ENCODE measurements around the gene TCF7L1. TPM values are rescaled to one million over a fixed set of nuclear protein-coding genes. Genes with fewer than 3 reads are reported as not detected.
A peak's percentile ranks its signal among the peaks of the same experiment; 100 is the strongest.

Gene TCF7L1
- total and polyA plus RNA-seq, 12 donors: 4.5 to 10.9 (median 6.3) TPM

- Histone ChIP-seq H3K9me3 (no peaks in the 10 kb centered on the region), H3K4me1 (peaks cover 19 to 95% (median 65%) of the 10 kb centered on the region in 9 donors), H3K36me3 (no peaks in the 10 kb centered on the region), H3K27ac (peak overlapping the region in 2 of 10 donors; percentile 73 to 85), H3K27me3 (no peaks in the 10 kb centered on the region), H3K4me3 (no peak overlapping the region)
- ATAC-seq (no peak), DNase-seq (no peak)
- TF ChIP-seq CTCF (IDR thresholded peaks at IDR 0.05): no peak
- intact Hi-C loops (cut with DNase I): loop anchor here in 1 of 10 donors (5.0 kb wide), 1 partner anchor 40 kb away; no protein-coding TSS in a partner anchor
- 83 to 90% methylated on average over 8 of the region's 8 CpGs for WGBS, 2 donors
Observed at GRCh38 chr2:85247610-85248009, 114.4 kb downstream of the TCF7L1 start.

GRCh38 chr2:85248773-85249509, 115.7 kb downstream of the TCF7L1 start:
- intact Hi-C loops (cut with DNase I): loop anchor here in 1 of 10 donors (5.0 kb wide), 1 partner anchor 38 kb away; no protein-coding TSS in a partner anchor
- Histone ChIP-seq H3K9me3 (no peaks in the 10 kb centered on the region), H3K27me3 (no peaks in the 10 kb centered on the region), H3K27ac (peak overlapping the region; percentile 27 to 85 (median 69)), H3K4me3 (peak overlapping the region in 2 of 10 donors; percentile 1 to 2), H3K36me3 (no peaks in the 10 kb centered on the region), H3K4me1 (peaks cover 19 to 88% (median 59%) of the 10 kb centered on the region in 9 donors)
- TF ChIP-seq CTCF (IDR thresholded peaks at IDR 0.05): no peak
- WGBS, 2 donors: 37 to 42% methylated on average over 7 of the region's 7 CpGs
- ATAC-seq: peak; percentile 53 to 76 (median 64)
- DNase-seq: peak in 1 of 2 donors; percentile 47

GRCh38 chr2:85250045-85250444, 116.9 kb downstream of the TCF7L1 start:
- TF ChIP-seq CTCF (IDR thresholded peaks at IDR 0.05): no peak
- Histone ChIP-seq H3K9me3 (no peaks in the 10 kb centered on the region), H3K36me3 (no peaks in the 10 kb centered on the region), H3K27me3 (no peaks in the 10 kb centered on the region), H3K4me3 (no peak overlapping the region), H3K27ac (peak overlapping the region in 6 of 10 donors; percentile 52 to 85 (median 72)), H3K4me1 (peaks cover 24 to 88% (median 62%) of the 10 kb centered on the region in 9 donors)
- 66 to 78% methylated on average over 2 of the region's 2 CpGs for WGBS, 2 donors
- ATAC-seq: peak in 3 of 8 donors; percentile 13 to 54 (median 31)
- DNase-seq: no peak
- intact Hi-C loops (cut with DNase I): no loop called here

- intact Hi-C loops (cut with DNase I): no loop called here
- H3K9me3 ChIP-seq: no peaks in the 10 kb centered on the region
- TF ChIP-seq CTCF (IDR thresholded peaks at IDR 0.05): no peak
- H3K4me1 ChIP-seq: peaks cover 32 to 92% (median 67%) of the 10 kb centered on the region in 9 donors
- H3K27ac ChIP-seq: no peak overlapping the region
- 71 to 76% methylated on average over 3 of the region's 3 CpGs for WGBS, 2 donors
- no peaks in the 10 kb centered on the region for H3K27me3 ChIP-seq
- ATAC-seq (no peak), DNase-seq (no peak)
- no peak overlapping the region for H3K4me3 ChIP-seq
- H3K36me3 ChIP-seq: no peaks in the 10 kb centered on the region
Observed at GRCh38 chr2:85251070-85251616, 118.0 kb downstream of the TCF7L1 start.
